ENCODE measurements around the gene RHOG. TPM values are rescaled to one million over a fixed set of nuclear protein-coding genes. Genes with fewer than 3 reads are reported as not detected.

RHOG gene
- total RNA-seq, 1 experiment from 2014 or later, result 31.0 TPM

DNA sequence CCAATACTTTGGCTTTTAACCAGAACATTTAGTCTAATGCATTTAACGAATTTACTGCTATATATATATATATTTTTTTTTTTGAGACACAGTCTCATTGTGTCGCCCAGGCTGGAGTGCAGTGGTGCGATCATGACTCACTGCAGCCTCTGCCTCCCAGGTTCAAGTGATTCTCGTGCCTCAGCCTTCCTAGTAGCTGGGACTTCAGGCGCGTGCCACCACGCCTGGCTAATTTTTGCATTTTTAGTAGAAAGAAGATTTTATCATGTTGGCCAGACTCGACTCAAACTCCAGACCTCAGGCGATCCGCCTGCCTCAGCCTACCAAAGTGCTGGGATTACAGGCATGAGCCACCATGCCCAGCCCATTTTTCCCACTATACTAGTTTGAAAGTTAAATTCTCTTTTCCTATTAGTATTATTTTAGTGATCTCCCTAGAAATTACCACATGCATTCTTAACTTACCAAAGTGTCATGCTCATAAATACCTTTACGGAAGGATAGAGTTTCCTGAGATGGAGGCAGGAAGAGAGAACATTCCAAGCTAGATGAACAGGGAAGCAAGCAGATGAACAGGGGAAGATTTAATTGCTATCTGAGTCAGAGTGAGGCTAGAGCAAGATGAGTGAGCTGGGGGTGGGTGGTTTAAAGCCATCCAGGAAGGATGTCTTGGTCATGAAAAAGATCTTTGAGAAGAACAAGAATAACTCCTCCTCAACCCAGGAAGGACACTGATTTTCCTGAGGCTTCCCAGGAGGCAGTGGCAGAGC is 36.8 kb downstream of the RHOG start:
- H3F3A ChIP-seq (ENCODE audit: insufficient read depth, low read depth), result no peaks in the 10 kb centered on the region
- no peaks in the 10 kb centered on the region for H3K79me2 ChIP-seq (ENCODE audit: low read depth)
- TF ChIP-seq EZH2 (IDR thresholded peaks at IDR 0.05; ENCODE audit: low read depth), result no peak
- TF ChIP-seq, protein P1, sequence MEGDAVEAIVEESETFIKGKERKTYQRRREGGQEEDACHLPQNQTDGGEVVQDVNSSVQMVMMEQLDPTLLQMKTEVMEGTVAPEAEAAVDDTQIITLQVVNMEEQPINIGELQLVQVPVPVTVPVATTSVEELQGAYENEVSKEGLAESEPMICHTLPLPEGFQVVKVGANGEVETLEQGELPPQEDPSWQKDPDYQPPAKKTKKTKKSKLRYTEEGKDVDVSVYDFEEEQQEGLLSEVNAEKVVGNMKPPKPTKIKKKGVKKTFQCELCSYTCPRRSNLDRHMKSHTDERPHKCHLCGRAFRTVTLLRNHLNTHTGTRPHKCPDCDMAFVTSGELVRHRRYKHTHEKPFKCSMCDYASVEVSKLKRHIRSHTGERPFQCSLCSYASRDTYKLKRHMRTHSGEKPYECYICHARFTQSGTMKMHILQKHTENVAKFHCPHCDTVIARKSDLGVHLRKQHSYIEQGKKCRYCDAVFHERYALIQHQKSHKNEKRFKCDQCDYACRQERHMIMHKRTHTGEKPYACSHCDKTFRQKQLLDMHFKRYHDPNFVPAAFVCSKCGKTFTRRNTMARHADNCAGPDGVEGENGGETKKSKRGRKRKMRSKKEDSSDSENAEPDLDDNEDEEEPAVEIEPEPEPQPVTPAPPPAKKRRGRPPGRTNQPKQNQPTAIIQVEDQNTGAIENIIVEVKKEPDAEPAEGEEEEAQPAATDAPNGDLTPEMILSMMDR (conservative IDR thresholded peaks at IDR 0.05), result no peak
- no peaks in the 10 kb centered on the region for H3K9me3 ChIP-seq (ENCODE audit: insufficient read depth, low read depth)
- POLR2A ChIA-PET (ENCODE audit: unreplicated experiment), result no interaction called here
- no peak for DNase-seq
- CTCF ChIA-PET, result no interaction called here
- no peaks in the 10 kb centered on the region for H3K9me2 ChIP-seq (ENCODE audit: insufficient read depth)
- intact Hi-C loops (cut with micrococcal nuclease; ENCODE audit: unreplicated experiment), result no loop called here
- no peak overlapping the region for H3K4me3 ChIP-seq
- no peaks in the 10 kb centered on the region for H4K20me1 ChIP-seq (ENCODE audit: insufficient read depth)
- H3K27ac ChIP-seq, result no peak overlapping the region
- no peaks in the 10 kb centered on the region for H3K27me3 ChIP-seq (ENCODE audit: insufficient read depth, low read depth)
- H2AFZ ChIP-seq, result no peak overlapping the region
- H3K36me3 ChIP-seq (ENCODE audit: low read depth), result no peaks in the 10 kb centered on the region
- no peak overlapping the region for H3K4me2 ChIP-seq
- no TSS peak for BruUV-seq (replicated peaks)
- peaks cover 3% of the 10 kb centered on the region; the same call in 1 of the 2 replicates for H3K4me1 ChIP-seq (replicated peaks; ENCODE audit: insufficient read depth)

GRCh38 chr11:3802011-3802790 is 38.6 kb downstream of the RHOG start:
- no peaks in the 10 kb centered on the region for H3K9me3 ChIP-seq (ENCODE audit: insufficient read depth, low read depth)
- TF ChIP-seq EZH2 (IDR thresholded peaks at IDR 0.05; ENCODE audit: low read depth), result no peak
- TF ChIP-seq, protein P1 (conservative IDR thresholded peaks at IDR 0.05), result no peak
- peaks cover under 1% of the 10 kb centered on the region; the same call in 1 of the 2 replicates for H3K79me2 ChIP-seq (ENCODE audit: low read depth)
- no peaks in the 10 kb centered on the region for H3F3A ChIP-seq (ENCODE audit: insufficient read depth, low read depth)
- no peak for DNase-seq
- no TSS peak for BruUV-seq (replicated peaks)
- intact Hi-C loops (cut with micrococcal nuclease; ENCODE audit: unreplicated experiment), result no loop called here
- CTCF ChIA-PET, result interaction anchor here (0.6 kb wide), 1 partner anchor 336 kb away, joined by 3 read pairs; no protein-coding TSS in a partner anchor
- POLR2A ChIA-PET (ENCODE audit: unreplicated experiment), result no interaction called here
- H3K27me3 ChIP-seq (ENCODE audit: insufficient read depth, low read depth), result no peaks in the 10 kb centered on the region
- no peak overlapping the region for H3K27ac ChIP-seq
- H3K4me3 ChIP-seq, result no peak overlapping the region
- no peak overlapping the region for H2AFZ ChIP-seq
- no peak overlapping the region for H3K4me2 ChIP-seq
- peaks cover 6% of the 10 kb centered on the region; the same call in 1 of the 2 replicates for H3K4me1 ChIP-seq (replicated peaks; ENCODE audit: insufficient read depth)
- H4K20me1 ChIP-seq (ENCODE audit: insufficient read depth), result no peaks in the 10 kb centered on the region
- H3K36me3 ChIP-seq (ENCODE audit: low read depth), result no peaks in the 10 kb centered on the region
- no peaks in the 10 kb centered on the region for H3K9me2 ChIP-seq (ENCODE audit: insufficient read depth)

GRCh38 chr11:3799873-3800272 is 40.9 kb downstream of the RHOG start:
- no TSS peak for BruUV-seq (replicated peaks)
- Histone ChIP-seq H3K4me1 (replicated peaks; ENCODE audit: insufficient read depth) (peaks cover 17% of the 10 kb centered on the region), H3K79me2 (ENCODE audit: low read depth) (peaks cover 24% of the 10 kb centered on the region), H3K27me3 (ENCODE audit: insufficient read depth, low read depth) (no peaks in the 10 kb centered on the region), H3K4me2 (no peak overlapping the region), H3K36me3 (ENCODE audit: low read depth) (no peaks in the 10 kb centered on the region), H3F3A (ENCODE audit: insufficient read depth, low read depth) (no peaks in the 10 kb centered on the region; the same call in 1 of the 2 replicates), H3K9me3 (ENCODE audit: insufficient read depth, low read depth) (no peaks in the 10 kb centered on the region), H2AFZ (no peak overlapping the region), H3K27ac (no peak overlapping the region), H3K9me2 (ENCODE audit: insufficient read depth) (no peaks in the 10 kb centered on the region), H4K20me1 (ENCODE audit: insufficient read depth) (peaks cover 17% of the 10 kb centered on the region; the same call in 1 of the 2 replicates), H3K4me3 (no peak overlapping the region)
- intact Hi-C loops (cut with micrococcal nuclease; ENCODE audit: unreplicated experiment), result no loop called here
- DNase-seq, result no peak
- POLR2A ChIA-PET (ENCODE audit: unreplicated experiment), result interaction anchor here (0.6 kb wide), 1 partner anchor 56 kb away, joined by 4 read pairs; the partner anchor contains the start of gene STIM1
- TF ChIP-seq, protein P1 (conservative IDR thresholded peaks at IDR 0.05), result no peak
- no peak for TF ChIP-seq EZH2 (IDR thresholded peaks at IDR 0.05; ENCODE audit: low read depth)
- CTCF ChIA-PET, result no interaction called here
